Right atrium auricular region (tissue), 2 donors: ENCODE data around the gene CDK11B. TPM values are rescaled to one million over a fixed set of nuclear protein-coding genes. Genes with fewer than 3 reads are reported as not detected.

Source experiments
- DNase-seq: peaks from one replicate; pipeline ENCODE4 v3.0.0-alpha.2; 2019; ENCODE audit warnings: low spot score
- H3K27ac ChIP-seq, 2 donors: fragments of 200-600 bp; sonication (generic); 1 replicate in 1 of 2; 2 replicates in 1 of 2; pipeline ENCODE4 v1.5.1; 2016 to 2019
- H3K27me3 ChIP-seq, 2 donors: fragments of 200-600 bp; sonication (generic); one replicate each; pipeline versions ENCODE4 v1.5.1 to v1.6.0; 2017 to 2019
- H3K36me3 ChIP-seq: fragments of 200-600 bp; sonication (generic); one replicate; pipeline ENCODE4 v1.5.1; 2016
- H3K4me1 ChIP-seq, 2 donors: fragments of 200-600 bp; sonication (generic); one replicate each; pipeline versions ENCODE4 v1.5.1 to v1.6.0; 2017 to 2019
- H3K4me3 ChIP-seq, 2 donors: fragments of 200-600 bp; sonication (generic); 1 replicate in 1 of 2; 2 replicates in 1 of 2; pipeline ENCODE4 v1.5.1; 2017 to 2019; ENCODE audit warnings: mild to moderate bottlenecking in 1 of 2, moderate library complexity in 1 of 2
- H3K9me3 ChIP-seq, 2 donors: fragments of 200-600 bp; sonication (generic); one replicate each; pipeline ENCODE4 v1.5.1; 2019
- total RNA-seq, 2 donors: library from RNA; depleted of rRNA; stranded (reverse); fragments of >200 nt; gene quantifications; one replicate each; pipeline ENCODE4 v1.1.0, GENCODE V29; 2016
- TF ChIP-seq, protein P1 (sequence below), 2 donors: fragments of 200-600 bp; sonication (generic); IDR thresholded peaks; one replicate each; pipeline ENCODE4 v1.5.1; 2019; ENCODE audit warnings: antibody characterized with exemption in 2 of 2

Gene CDK11B
- total RNA-seq, 2 donors from 2014 or later: 16.2 to 19.7 TPM

DNA sequence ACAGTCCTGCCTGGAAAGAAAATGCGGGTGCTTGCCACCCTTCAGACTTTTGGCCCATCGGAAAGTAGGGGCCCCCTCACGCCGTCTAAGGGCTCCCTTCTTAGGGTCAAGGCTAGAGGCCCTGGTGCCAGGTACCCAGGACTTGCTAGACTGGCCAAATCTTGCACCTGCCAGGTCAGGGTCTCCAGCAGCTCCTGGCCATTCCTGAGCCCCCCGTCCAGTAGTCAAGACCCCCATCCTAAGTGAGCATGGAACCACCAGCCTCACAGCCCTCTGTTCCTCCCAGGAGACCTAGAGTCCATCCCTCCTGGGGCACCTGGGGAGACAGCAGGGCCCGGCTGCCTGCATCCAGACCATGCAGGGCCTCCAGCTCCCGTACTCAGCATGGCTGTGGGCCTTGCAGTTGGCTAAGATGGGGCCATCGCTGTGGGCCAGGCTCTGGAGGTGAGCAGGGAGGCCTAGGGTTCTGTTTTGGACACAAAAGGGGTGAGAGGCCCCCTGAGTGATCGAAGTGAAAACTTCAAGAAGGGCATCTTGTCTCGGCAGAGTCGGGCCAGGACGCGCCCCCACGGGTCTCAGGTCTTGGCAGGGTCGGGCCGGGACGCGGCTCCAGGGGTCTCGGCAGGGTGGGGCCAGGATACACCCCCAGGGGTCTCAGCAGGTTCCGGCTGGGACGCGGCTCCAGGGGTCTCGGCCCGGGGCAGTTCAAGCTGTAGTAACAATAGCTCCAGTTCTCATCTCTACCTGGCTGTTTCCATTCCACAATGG lies 64.8 kb downstream of the CDK11B start:
- no peak for DNase-seq
- peaks cover 0 to 11% of the 10 kb centered on the region in 2 donors for H3K4me1 ChIP-seq
- H3K4me3 ChIP-seq: no peak overlapping the region
- no peaks in the 10 kb centered on the region for H3K27me3 ChIP-seq
- H3K27ac ChIP-seq: no peak overlapping the region
- H3K36me3 ChIP-seq: no peaks in the 10 kb centered on the region
- TF ChIP-seq, protein P1, sequence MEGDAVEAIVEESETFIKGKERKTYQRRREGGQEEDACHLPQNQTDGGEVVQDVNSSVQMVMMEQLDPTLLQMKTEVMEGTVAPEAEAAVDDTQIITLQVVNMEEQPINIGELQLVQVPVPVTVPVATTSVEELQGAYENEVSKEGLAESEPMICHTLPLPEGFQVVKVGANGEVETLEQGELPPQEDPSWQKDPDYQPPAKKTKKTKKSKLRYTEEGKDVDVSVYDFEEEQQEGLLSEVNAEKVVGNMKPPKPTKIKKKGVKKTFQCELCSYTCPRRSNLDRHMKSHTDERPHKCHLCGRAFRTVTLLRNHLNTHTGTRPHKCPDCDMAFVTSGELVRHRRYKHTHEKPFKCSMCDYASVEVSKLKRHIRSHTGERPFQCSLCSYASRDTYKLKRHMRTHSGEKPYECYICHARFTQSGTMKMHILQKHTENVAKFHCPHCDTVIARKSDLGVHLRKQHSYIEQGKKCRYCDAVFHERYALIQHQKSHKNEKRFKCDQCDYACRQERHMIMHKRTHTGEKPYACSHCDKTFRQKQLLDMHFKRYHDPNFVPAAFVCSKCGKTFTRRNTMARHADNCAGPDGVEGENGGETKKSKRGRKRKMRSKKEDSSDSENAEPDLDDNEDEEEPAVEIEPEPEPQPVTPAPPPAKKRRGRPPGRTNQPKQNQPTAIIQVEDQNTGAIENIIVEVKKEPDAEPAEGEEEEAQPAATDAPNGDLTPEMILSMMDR (IDR thresholded peaks at IDR 0.05): no peak
- no peaks in the 10 kb centered on the region for H3K9me3 ChIP-seq

DNA sequence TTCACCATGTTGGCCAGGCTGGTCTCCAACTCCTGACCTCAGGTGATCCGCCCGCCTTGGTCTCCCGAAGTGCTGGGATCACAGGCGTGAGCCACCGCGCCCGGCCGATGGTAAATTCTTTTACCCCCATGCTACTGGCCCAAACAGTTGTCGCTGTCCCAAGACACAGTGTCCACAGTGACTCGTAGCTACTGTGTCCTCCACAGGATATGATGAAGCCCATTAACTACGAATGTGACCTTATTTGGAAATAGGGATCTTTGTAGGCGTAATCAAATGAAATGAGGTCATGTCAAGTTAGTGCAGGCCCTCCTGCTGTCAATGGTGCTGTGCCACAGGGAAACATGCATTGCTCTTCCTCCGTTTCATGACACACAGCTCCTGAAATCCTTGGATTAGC lies 67.4 kb downstream of the CDK11B start:
- DNase-seq: no peak
- H3K4me3 ChIP-seq: no peak overlapping the region

More for the DNA sequence above, 67.4 kb downstream of the CDK11B start:
- no peaks in the 10 kb centered on the region for H3K9me3 ChIP-seq
- H3K36me3 ChIP-seq: no peaks in the 10 kb centered on the region
- TF ChIP-seq, protein P1 (IDR thresholded peaks at IDR 0.05): no peak
- no peaks in the 10 kb centered on the region for H3K27me3 ChIP-seq
- no peak overlapping the region for H3K27ac ChIP-seq
- H3K4me1 ChIP-seq: no peaks in the 10 kb centered on the region

Other genes starting within 250 kb of the CDK11B start
- 1 to 10 TPM; 2.2 to 2.4 TPM for gene ANKRD65, start 237.7 kb downstream of the CDK11B start, total RNA-seq
- gene VWA1, start 223.3 kb downstream of the CDK11B start, total RNA-seq: 10 to 100 TPM; 13.0 to 15.2 TPM
- gene ATAD3C, start 209.3 kb downstream of the CDK11B start, total RNA-seq: 1 to 10 TPM; 1.4 to 2.8 TPM
- 1 to 10 TPM; 2.7 to 5.7 TPM for gene ATAD3B, start 187.2 kb downstream of the CDK11B start, total RNA-seq
- 10 to 100 TPM; 15.6 to 18.6 TPM for gene ATAD3A, start 146.8 kb downstream of the CDK11B start, total RNA-seq
- 1 to 10 TPM; 1.4 to 2.8 TPM for gene TMEM240, start 118.4 kb downstream of the CDK11B start, total RNA-seq
- 100 to 1,000 TPM in 1 of 2 donors, 10 to 100 TPM in 1; 98.3 to 121 TPM for gene SSU72, start 84.1 kb downstream of the CDK11B start, total RNA-seq
- gene FNDC10, start 58.9 kb downstream of the CDK11B start, total RNA-seq: 1 to 10 TPM; 2.5 to 2.7 TPM
- 10 to 100 TPM; 42.4 to 45.6 TPM for gene MIB2, start 43.5 kb downstream of the CDK11B start, total RNA-seq
- gene MMP23B, start 26.8 kb downstream of the CDK11B start, total RNA-seq: 10 to 100 TPM; 17.5 to 26.9 TPM
- 10 to 100 TPM; 18.4 to 22.1 TPM for gene SLC35E2B, start 33.8 kb upstream of the CDK11B start, total RNA-seq
- 1 to 10 TPM; 4.3 to 8.2 TPM for gene CDK11A, start 65.4 kb upstream of the CDK11B start, total RNA-seq
- 10 to 100 TPM; 26.5 to 51.5 TPM for gene NADK, start 119.5 kb upstream of the CDK11B start, total RNA-seq
- 10 to 100 TPM; 69.9 to 91.6 TPM for gene GNB1, start 232.1 kb upstream of the CDK11B start, total RNA-seq